ENCODE results near the gene PAX2.

The PAX2 gene

GRCh38 chr10:100793055-100793454 is 47.7 kb downstream of the PAX2 start:
- DNase-seq: no peak

- no peak for DNase-seq
These were observed 54.5 kb downstream of the PAX2 start for GRCh38 chr10:100799881-100800280.

- no peak for DNase-seq
These were observed 55.5 kb downstream of the PAX2 start for GRCh38 chr10:100800931-100801330.

GRCh38 chr10:100802196-100802595 is 56.8 kb downstream of the PAX2 start:
- DNase-seq: no peak

- DNase-seq: no peak
These were observed 57.2 kb downstream of the PAX2 start for GRCh38 chr10:100802607-100803006.

GRCh38 chr10:100803492-100803891 is 58.1 kb downstream of the PAX2 start:
- DNase-seq: no peak

GRCh38 chr10:100803908-100804307 is 58.5 kb downstream of the PAX2 start:
- no peak for DNase-seq

GRCh38 chr10:100805543-100806355 is 60.4 kb downstream of the PAX2 start:
- no peak for DNase-seq

GRCh38 chr10:100806356-100806645 is 60.9 kb downstream of the PAX2 start:
- DNase-seq: no peak

- DNase-seq: no peak
These were observed 62.0 kb downstream of the PAX2 start for GRCh38 chr10:100807241-100807951.

GRCh38 chr10:100808876-100809275 is 63.5 kb downstream of the PAX2 start:
- no peak for DNase-seq

GRCh38 chr10:100810091-100810834 is 64.9 kb downstream of the PAX2 start:
- DNase-seq: no peak

GRCh38 chr10:100810835-100811116 is 65.4 kb downstream of the PAX2 start:
- DNase-seq: no peak

- no peak for DNase-seq
These were observed 65.9 kb downstream of the PAX2 start for GRCh38 chr10:100811261-100811660.

GRCh38 chr10:100811752-100812750 is 66.7 kb downstream of the PAX2 start:
- no peak for DNase-seq

GRCh38 chr10:100812978-100813377 is 67.6 kb downstream of the PAX2 start:
- no peak for DNase-seq

GRCh38 chr10:100814751-100815474 is 69.5 kb downstream of the PAX2 start:
- DNase-seq: no peak

- DNase-seq: no peak
These were observed 71.3 kb downstream of the PAX2 start for GRCh38 chr10:100816671-100817070.

- DNase-seq: no peak
These were observed 72.0 kb downstream of the PAX2 start for GRCh38 chr10:100817268-100817839.

GRCh38 chr10:100819424-100819823 is 74.0 kb downstream of the PAX2 start:
- no peak for DNase-seq

GRCh38 chr10:100823194-100823593 is 77.8 kb downstream of the PAX2 start:
- no peak for DNase-seq

GRCh38 chr10:100824886-100825285 is 79.5 kb downstream of the PAX2 start:
- DNase-seq: no peak
